HepG2 (cell line): ENCODE results near the gene TSHZ2. TPM values are rescaled to one million over a fixed set of nuclear protein-coding genes. Genes with fewer than 3 reads are reported as not detected.

Experiments used
- ATAC-seq: fragments of 200-7000 bp; cut with Tn5 transposase; 3 replicates; pipeline ENCODE4 v1.9.1; 2020; ENCODE audit warnings: mild to moderate bottlenecking, moderate library complexity
- BruUV-seq: library from RNA; stranded (reverse); fragments of 400-500 nt; replicated peaks from 2 replicates; lab custom pipeline; 2021; lab: Mats Ljungman, UMichigan
- CTCF ChIA-PET: fragments of 300-600 bp; formaldehyde crosslinking; extraction: SDS; loops from one replicate; lab custom pipeline; 2021; ENCODE audit warnings: low total read pairs, inconsistent platforms, low intra/inter-chr PET ratio; lab: Yijun Ruan, JAX
- POLR2A ChIA-PET: fragments of 350-600 bp; sonication (Branson Sonifier 250); formaldehyde crosslinking; loops from one replicate; lab custom pipeline; 2020; ENCODE audit warnings: antibody characterized with exemption, inconsistent platforms; lab: Yijun Ruan, JAX
- DNase-seq: peaks from one replicate; pipeline ENCODE4 v3.0.0-alpha.2; 2015; ENCODE audit warnings: low spot score
- FAIRE-seq: peaks from 3 replicates; lab custom pipeline; 2011; peaks lifted over from hg19 to GRCh38; lab: Jason Lieb, UNC
- H2AFZ ChIP-seq: one replicate; pipeline ENCODE4 v1.6.1; 2011; ENCODE audit warnings: low read length, inconsistent platforms
- H3K27ac ChIP-seq: fragments of 300-600 bp; 3 replicates; pipeline ENCODE4 v1.8.0; 2011; ENCODE audit warnings: mixed run types, mild to moderate bottlenecking, mixed read lengths, low read length, inconsistent platforms; ENCODE audit not compliant: insufficient read depth; ENCODE audit errors: extremely low read length
- H3K27me3 ChIP-seq, 2 experiments: fragments of 200-600 bp in 1 of 2; 2 replicates in 1 of 2; 3 replicates in 1 of 2; pipeline versions ENCODE4 v1.6.0 to v1.8.0; 2011; ENCODE audit warnings: low read length in 2 of 2, mild to moderate bottlenecking in 2 of 2, moderate library complexity in 2 of 2, inconsistent platforms in 1 of 2; ENCODE audit not compliant: insufficient read depth in 2 of 2, control insufficient read depth in 1 of 2
- H3K36me3 ChIP-seq, 2 experiments: fragments of 200-600 bp in 1 of 2; replicated peaks in 1 of 2; 2 replicates in 1 of 2; 3 replicates in 1 of 2; pipeline versions ENCODE4 v1.5.1 to v1.8.0; 2011; ENCODE audit warnings: low read length in 2 of 2, inconsistent platforms in 1 of 2; ENCODE audit not compliant: insufficient read depth in 2 of 2, control insufficient read depth in 1 of 2
- H3K4me1 ChIP-seq: 2 replicates; pipeline ENCODE4 v1.5.1; 2012; ENCODE audit warnings: low read length, inconsistent platforms; ENCODE audit not compliant: insufficient read depth
- H3K4me2 ChIP-seq: 2 replicates; pipeline ENCODE4 v1.6.0; 2011; ENCODE audit warnings: low read depth, low read length, inconsistent platforms
- H3K4me3 ChIP-seq, 3 experiments: fragments of 200-600 bp in 1 of 3; sonication (generic), shearing (Covaris generic) in 1 of 3; replicated peaks in 1 of 3; 2 replicates each; pipeline ENCODE4 v1.5.1; 2011 to 2016; ENCODE audit warnings: low read length in 3 of 3, inconsistent platforms in 2 of 3, low read depth in 2 of 3, mild to moderate bottlenecking in 2 of 3, control low read depth in 1 of 3, mixed read lengths in 1 of 3; ENCODE audit not compliant: insufficient read depth in 1 of 3
- H3K79me2 ChIP-seq: one replicate; pipeline ENCODE4 v1.6.1; 2011; ENCODE audit warnings: low read length, inconsistent platforms; ENCODE audit not compliant: insufficient read depth
- H3K9ac ChIP-seq: 2 replicates; pipeline ENCODE4 v1.6.0; 2011; ENCODE audit warnings: mild to moderate bottlenecking, low read depth, low read length, inconsistent platforms; ENCODE audit not compliant: insufficient read depth
- H3K9me3 ChIP-seq: 2 replicates; pipeline ENCODE4 v1.5.1; 2012; ENCODE audit warnings: mild to moderate bottlenecking, low read length
- H4K20me1 ChIP-seq: 2 replicates; pipeline ENCODE4 v1.6.0; 2011; ENCODE audit warnings: inconsistent platforms, mild to moderate bottlenecking, low read length, moderate library complexity; ENCODE audit not compliant: insufficient read depth
- AKAP8 ChIP-seq: sonication (generic); formaldehyde crosslinking; IDR thresholded peaks from 2 replicates; pipeline ENCODE4 v1.5.1; 2020; ENCODE audit warnings: mild to moderate bottlenecking, missing genetic modification reagents
- AKNA ChIP-seq: sonication (generic); formaldehyde crosslinking; IDR thresholded peaks from 2 replicates; pipeline ENCODE4 v1.4.0; 2020; ENCODE audit warnings: missing genetic modification reagents, borderline replicate concordance
- ATF6 ChIP-seq: sonication (generic); formaldehyde crosslinking; conservative IDR thresholded peaks from 2 replicates; pipeline ENCODE4 v1.4.0; 2020; ENCODE audit warnings: missing genetic modification reagents
- ATM ChIP-seq: fragments of 450-650 bp; IDR thresholded peaks from 2 replicates; pipeline ENCODE4 v1.7.1; 2017; ENCODE audit warnings: mild to moderate bottlenecking, borderline replicate concordance
- HDAC1 ChIP-seq: sonication (generic); formaldehyde crosslinking; IDR thresholded peaks from 2 replicates; pipeline ENCODE4 v1.5.1; 2020; ENCODE audit warnings: mild to moderate bottlenecking, missing genetic modification reagents
- NFE2L1 ChIP-seq: sonication (generic); formaldehyde crosslinking; IDR thresholded peaks from 2 replicates; pipeline ENCODE4 v1.4.0; 2020; ENCODE audit warnings: missing genetic modification reagents, mild to moderate bottlenecking, borderline replicate concordance
- NR2C2 ChIP-seq: sonication (generic); formaldehyde crosslinking; IDR thresholded peaks from 2 replicates; pipeline ENCODE4 v1.4.0; 2020; ENCODE audit warnings: missing genetic modification reagents, mild to moderate bottlenecking, moderate library complexity, borderline replicate concordance
- SETDB1 ChIP-seq: sonication (generic); formaldehyde crosslinking; IDR thresholded peaks from 2 replicates; pipeline ENCODE4 v1.5.1; 2020; ENCODE audit warnings: missing genetic modification reagents, mild to moderate bottlenecking, borderline replicate concordance
- SP140L ChIP-seq: sonication (generic); formaldehyde crosslinking; IDR thresholded peaks from 2 replicates; pipeline ENCODE4 v1.4.0; 2020; ENCODE audit warnings: missing genetic modification reagents, borderline replicate concordance
- ZNF138 ChIP-seq: sonication (generic); formaldehyde crosslinking; IDR thresholded peaks from 2 replicates; pipeline ENCODE4 v1.5.0; 2020; ENCODE audit warnings: mild to moderate bottlenecking, low read depth, missing genetic modification reagents
- ZNF143 ChIP-seq: sonication (generic); formaldehyde crosslinking; IDR thresholded peaks from 2 replicates; pipeline ENCODE4 v1.4.0; 2020; ENCODE audit warnings: missing genetic modification reagents
- ZNF639 ChIP-seq: conservative IDR thresholded peaks from 2 replicates; pipeline ENCODE4 v1.6.1; 2018; ENCODE audit warnings: missing genetic modification reagents
- ZNF644 ChIP-seq: IDR thresholded peaks from 2 replicates; pipeline ENCODE4 v1.6.1; 2016; ENCODE audit warnings: low read depth
- ZNF747 ChIP-seq: sonication (generic); formaldehyde crosslinking; IDR thresholded peaks from 2 replicates; pipeline ENCODE4 v1.8.1; 2023; ENCODE audit warnings: missing genetic modification reagents, mild to moderate bottlenecking, borderline replicate concordance
- ZNF878 ChIP-seq: sonication (generic); formaldehyde crosslinking; IDR thresholded peaks from 2 replicates; pipeline ENCODE4 v1.8.1; 2023; ENCODE audit warnings: mild to moderate bottlenecking, missing genetic modification reagents, moderate library complexity
- WGBS: methylation state at CpG from one replicate; pipeline ENCODE4 v1.1.6; 2017; ENCODE audit warnings: low lambda C conversion rate; 5-methylcytosine and 5-hydroxymethylcytosine counted together
- in situ Hi-C: cut with HindIII; loops from 2 replicates; pipeline ENCODE4 v1.10.0; 2017; ENCODE audit warnings: low pct_unique_long_range_greater_than_20kb; ENCODE audit not compliant: extremely low pct_ligation_motif_present
- intact Hi-C: fragments of 100-400 bp; cut with micrococcal nuclease; formaldehyde crosslinking; loops from one replicate; pipeline ENCODE4 v1.10.0; 2022; ENCODE audit not compliant: unreplicated experiment
- polyA plus RNA-seq, 8 experiments: library from polyadenylated mRNA; depleted of rRNA in 3 of 8; stranded (reverse) in 7 of 8; unstranded in 1 of 8; fragments of >200 nt; fragmentation: Illumina TruSeq in 4 of 8; extraction: Trizol in 4 of 8; gene quantifications; 2 replicates each; pipeline versions ENCODE4 v1.2.1 to v1.2.3, GENCODE V29; 2011 to 2016; ENCODE audit warnings: low read depth in 4 of 8, missing spikeins in 1 of 8, mixed read lengths in 1 of 8; ENCODE audit not compliant: insufficient read depth in 1 of 8
- total RNA-seq, 5 experiments: library from RNA; depleted of rRNA; stranded (reverse); fragments of >200 nt; fragmentation: Illumina TruSeq; extraction: Trizol; gene quantifications; 2 replicates each; pipeline ENCODE4 v1.2.3, GENCODE V29; 2016; ENCODE audit warnings: low read depth in 1 of 5

Gene TSHZ2
- total and polyA plus RNA-seq, 2 of the 13 experiments (the other 11 are each of a cell fraction or from before 2014, with no cell fraction given) = 0.01 TPM; not detected in 1

GRCh38 chr20:52926505-52926904 lies 45.7 kb upstream of the TSHZ2 start:
- Histone ChIP-seq H3K4me2 (no peak overlapping the region), H2AFZ (no peak overlapping the region), H3K27me3 (no peaks in the 10 kb centered on the region), H3K36me3 (no peaks in the 10 kb centered on the region), H3K27ac (no peak overlapping the region), H3K9me3 (no peaks in the 10 kb centered on the region), H3K9ac (no peak overlapping the region), H3K79me2 (no peaks in the 10 kb centered on the region), H3K4me3 (no peak overlapping the region), H3K4me1 (peaks cover 46% of the 10 kb centered on the region), H4K20me1 (no peaks in the 10 kb centered on the region)
- in situ Hi-C loops (no loop called here), intact Hi-C loops (no loop called here)
- ChIA-PET CTCF (no interaction called here), POLR2A (no interaction called here)
- no peak for DNase-seq
- FAIRE-seq = no peak
- TF ChIP-seq ZNF747 (no peak), ZNF143 (CRISPR knock-in tag) (no peak), ZNF639 (CRISPR knock-in tag) (no peak), ZNF138 (CRISPR knock-in tag) (no peak), HDAC1 (CRISPR knock-in tag) (no peak), ZNF644 (CRISPR knock-in tag) (no peak), SP140L (no peak), AKNA (CRISPR knock-in tag) (no peak), SETDB1 (CRISPR knock-in tag) (no peak), ATM (no peak), AKAP8 (CRISPR knock-in tag) (no peak), ZNF878 (no peak), NR2C2 (CRISPR knock-in tag) (no peak), ATF6 (CRISPR knock-in tag) (no peak), NFE2L1 (CRISPR knock-in tag) (no peak)
- ATAC-seq = no peak
- no TSS peak for BruUV-seq
- 69% methylated on average over 1 of the region's 1 CpG for WGBS
